Neural progenitor cell (in vitro differentiated cells): Measurements from ENCODE around the gene HERC5. TPM values are rescaled to one million over a fixed set of nuclear protein-coding genes. Genes with fewer than 3 reads are reported as not detected.

Experiments used
- DNase-seq: peaks from one replicate; pipeline ENCODE4 v3.0.0-alpha.2; 2016; ENCODE audit warnings: low spot score
- H2AFZ ChIP-seq: fragments of 200-600 bp; sonication (generic); replicated peaks from 2 replicates; pipeline ENCODE4 v1.6.1; 2016; ENCODE audit warnings: antibody characterized with exemption
- H3F3A ChIP-seq: fragments of 200-600 bp; sonication (generic); 2 replicates; pipeline ENCODE4 v1.6.1; 2016; ENCODE audit warnings: antibody characterized with exemption, low read depth
- H3K27ac ChIP-seq: fragments of 200-600 bp; sonication (generic); 2 replicates; pipeline ENCODE4 v1.5.1; 2016; ENCODE audit warnings: mild to moderate bottlenecking
- H3K27me3 ChIP-seq: fragments of 200-600 bp; sonication (generic); 2 replicates; pipeline ENCODE4 v1.6.1; 2016; ENCODE audit warnings: mild to moderate bottlenecking, moderate library complexity
- H3K36me3 ChIP-seq: fragments of 200-600 bp; sonication (generic); 2 replicates; pipeline ENCODE4 v1.5.1; 2016
- H3K4me1 ChIP-seq: fragments of 200-600 bp; sonication (generic); 2 replicates; pipeline ENCODE4 v1.6.1; 2016; ENCODE audit warnings: mixed run types
- H3K4me2 ChIP-seq: fragments of 200-600 bp; sonication (generic); 2 replicates; pipeline ENCODE4 v1.6.1; 2016
- H3K4me3 ChIP-seq: fragments of 200-600 bp; sonication (generic); 2 replicates; pipeline ENCODE4 v1.5.1; 2016
- H3K79me2 ChIP-seq: fragments of 200-600 bp; sonication (generic); 2 replicates; pipeline ENCODE4 v1.6.1; 2016; ENCODE audit warnings: low read depth
- H3K9ac ChIP-seq: fragments of 200-600 bp; sonication (generic); 2 replicates; pipeline ENCODE4 v1.6.1; 2016
- H3K9me3 ChIP-seq: fragments of 200-600 bp; sonication (generic); 2 replicates; pipeline ENCODE4 v1.5.1; 2016; ENCODE audit warnings: low read depth
- H4K20me1 ChIP-seq: fragments of 200-600 bp; sonication (generic); 2 replicates; pipeline ENCODE4 v1.6.1; 2016; ENCODE audit warnings: low read depth
- H3K27ac Mint-ChIP-seq: 3 replicates; pipeline ENCODE4 v1.8.0; 2021; ENCODE audit warnings: mixed read lengths
- H3K27me3 Mint-ChIP-seq: 2 replicates; pipeline ENCODE4 v1.8.0; 2022; ENCODE audit warnings: low read depth, mild to moderate bottlenecking, inconsistent platforms, moderate library complexity, mixed read lengths; ENCODE audit not compliant: insufficient read depth
- H3K36me3 Mint-ChIP-seq: 3 replicates; pipeline ENCODE4 v1.8.0; 2021; ENCODE audit warnings: mixed read lengths
- H3K4me1 Mint-ChIP-seq: 3 replicates; pipeline ENCODE4 v1.8.0; 2021; ENCODE audit warnings: mixed read lengths
- H3K4me3 Mint-ChIP-seq: 3 replicates; pipeline ENCODE4 v1.8.0; 2021; ENCODE audit warnings: mild to moderate bottlenecking, moderate library complexity, mixed read lengths
- H3K9me3 Mint-ChIP-seq: 3 replicates; pipeline ENCODE4 v1.8.0; 2020; ENCODE audit warnings: mixed read lengths
- CTCF ChIP-seq: fragments of 200-600 bp; sonication (generic); IDR thresholded peaks from 2 replicates; pipeline ENCODE4 v1.5.1; 2017; ENCODE audit warnings: antibody characterized with exemption, mild to moderate bottlenecking
- EZH2 ChIP-seq: fragments of 200-600 bp; sonication (generic); IDR thresholded peaks from 2 replicates; pipeline ENCODE4 v1.6.1; 2017; ENCODE audit warnings: antibody characterized with exemption, mild to moderate bottlenecking, moderate library complexity
- EZH2phosphoT487 ChIP-seq: fragments of 200-600 bp; sonication (generic); IDR thresholded peaks from 2 replicates; pipeline ENCODE4 v1.6.1; 2017; ENCODE audit warnings: antibody characterized with exemption
- total RNA-seq: library from RNA; depleted of rRNA; stranded (reverse); fragments of >200 nt; gene quantifications from 2 replicates; pipeline ENCODE4 v1.2.3, GENCODE V29; 2015; ENCODE audit warnings: low replicate concordance

HERC5 gene
- total RNA-seq, 1 donor from 2014 or later: 6.6 TPM

GRCh38 chr4:88481537-88481936 is 24.6 kb downstream of the HERC5 start:
- no peaks in the 10 kb centered on the region for H3K9me3 Mint-ChIP-seq
- H3K27me3 ChIP-seq: no peaks in the 10 kb centered on the region
- no peak overlapping the region for H3K27ac ChIP-seq
- no peak overlapping the region for H3K27ac Mint-ChIP-seq
- no peaks in the 10 kb centered on the region for H3K36me3 ChIP-seq
- DNase-seq: no peak
- H3K4me2 ChIP-seq: no peak overlapping the region
- no peak overlapping the region for H3K9ac ChIP-seq
- no peaks in the 10 kb centered on the region for H3K79me2 ChIP-seq
- no peak overlapping the region for H3K4me3 Mint-ChIP-seq
- no peak overlapping the region for H3K4me3 ChIP-seq
- no peaks in the 10 kb centered on the region for H3K4me1 ChIP-seq
- no peaks in the 10 kb centered on the region for H4K20me1 ChIP-seq
- H3K36me3 Mint-ChIP-seq: no peaks in the 10 kb centered on the region
- H3F3A ChIP-seq: no peaks in the 10 kb centered on the region
- no peaks in the 10 kb centered on the region for H3K27me3 Mint-ChIP-seq
- no peak overlapping the region for H2AFZ ChIP-seq
- TF ChIP-seq CTCF (no peak), EZH2 (no peak), EZH2phosphoT487 (no peak)
- H3K9me3 ChIP-seq: no peaks in the 10 kb centered on the region
- H3K4me1 Mint-ChIP-seq: no peaks in the 10 kb centered on the region

- no peaks in the 10 kb centered on the region for H3K27me3 Mint-ChIP-seq
- Histone ChIP-seq H3F3A (no peaks in the 10 kb centered on the region), H3K9me3 (no peaks in the 10 kb centered on the region), H2AFZ (no peak overlapping the region), H3K27me3 (no peaks in the 10 kb centered on the region), H3K9ac (no peak overlapping the region), H3K36me3 (no peaks in the 10 kb centered on the region), H4K20me1 (no peaks in the 10 kb centered on the region), H3K4me2 (no peak overlapping the region), H3K4me3 (no peak overlapping the region), H3K27ac (no peak overlapping the region), H3K79me2 (no peaks in the 10 kb centered on the region), H3K4me1 (no peaks in the 10 kb centered on the region)
- no peak overlapping the region for H3K4me3 Mint-ChIP-seq
- H3K36me3 Mint-ChIP-seq: no peaks in the 10 kb centered on the region
- no peaks in the 10 kb centered on the region for H3K9me3 Mint-ChIP-seq
- no peak overlapping the region for H3K27ac Mint-ChIP-seq
- TF ChIP-seq CTCF: no peak
- no peak for TF ChIP-seq EZH2
- TF ChIP-seq EZH2phosphoT487: no peak
- no peaks in the 10 kb centered on the region for H3K4me1 Mint-ChIP-seq
- no peak for DNase-seq
Measured at GRCh38 chr4:88489100-88489761, 32.3 kb downstream of the HERC5 start.

- H3K27ac Mint-ChIP-seq: no peak overlapping the region
- no peaks in the 10 kb centered on the region for H3K36me3 Mint-ChIP-seq
- no peaks in the 10 kb centered on the region for H4K20me1 ChIP-seq
- H3K9ac ChIP-seq: no peak overlapping the region
- H3K4me2 ChIP-seq: no peak overlapping the region
- no peaks in the 10 kb centered on the region for H3K36me3 ChIP-seq
- TF ChIP-seq CTCF: no peak
- no peak for TF ChIP-seq EZH2
- TF ChIP-seq EZH2phosphoT487: no peak
- no peaks in the 10 kb centered on the region for H3K27me3 ChIP-seq
- H3K4me1 ChIP-seq: no peaks in the 10 kb centered on the region
- H3F3A ChIP-seq: no peaks in the 10 kb centered on the region
- H3K79me2 ChIP-seq: no peaks in the 10 kb centered on the region
- H3K27me3 Mint-ChIP-seq: no peaks in the 10 kb centered on the region
- H3K9me3 ChIP-seq: no peaks in the 10 kb centered on the region
- H3K4me3 ChIP-seq: no peak overlapping the region
- no peaks in the 10 kb centered on the region for H3K4me1 Mint-ChIP-seq
- DNase-seq: no peak
- H3K4me3 Mint-ChIP-seq: no peak overlapping the region
- no peak overlapping the region for H2AFZ ChIP-seq
- H3K27ac ChIP-seq: no peak overlapping the region
- no peaks in the 10 kb centered on the region for H3K9me3 Mint-ChIP-seq
Measured at GRCh38 chr4:88497859-88498409, 41.0 kb downstream of the HERC5 start.
